Small intestine (tissue), 7 donors: ENCODE measurements around the gene LRRFIP1. TPM values are rescaled to one million over a fixed set of nuclear protein-coding genes. Genes with fewer than 3 reads are reported as not detected.

ENCODE experiments used
- DNase-seq, 2 donors: peaks; one replicate each; pipeline versions ENCODE4 v3.0.0 to v3.0.0-alpha.2; 2013
- FAIRE-seq: peaks from 2 replicates; lab custom pipeline; 2012; peaks lifted over from hg19 to GRCh38; lab: Jason Lieb, UNC
- H3K27ac ChIP-seq, 3 donors: one replicate each; pipeline ENCODE4 v1.5.1; 2013; ENCODE audit warnings: low read length in 2 of 3, mild to moderate bottlenecking in 2 of 3, control low read depth in 1 of 3, inconsistent platforms in 1 of 3, low read depth in 1 of 3, moderate library complexity in 1 of 3
- H3K27me3 ChIP-seq, 3 donors: one replicate each; pipeline ENCODE4 v1.6.1; 2013; ENCODE audit warnings: low read length in 3 of 3, inconsistent platforms in 1 of 3; ENCODE audit not compliant: control insufficient read depth in 3 of 3, insufficient read depth in 3 of 3
- H3K36me3 ChIP-seq, 3 donors: one replicate each; pipeline ENCODE4 v1.6.1; 2013; ENCODE audit warnings: low read length in 3 of 3, inconsistent platforms in 1 of 3, low read depth in 1 of 3, mild to moderate bottlenecking in 1 of 3, moderate library complexity in 1 of 3; ENCODE audit not compliant: control insufficient read depth in 3 of 3, insufficient read depth in 2 of 3
- H3K4me1 ChIP-seq, 3 donors: one replicate each; pipeline ENCODE4 v1.6.1; 2013; ENCODE audit warnings: low read length in 2 of 3, inconsistent platforms in 1 of 3, low read depth in 1 of 3, mild to moderate bottlenecking in 1 of 3, moderate library complexity in 1 of 3; ENCODE audit not compliant: control insufficient read depth in 3 of 3, insufficient read depth in 2 of 3
- H3K4me3 ChIP-seq, 3 donors: one replicate each; pipeline ENCODE4 v1.5.1; 2013; ENCODE audit warnings: low read length in 3 of 3, control low read depth in 1 of 3, inconsistent platforms in 1 of 3, low read depth in 1 of 3, mild to moderate bottlenecking in 1 of 3, moderate library complexity in 1 of 3
- H3K9me3 ChIP-seq, 2 donors: one replicate each; pipeline ENCODE4 v1.6.1; 2013; ENCODE audit warnings: low read depth in 1 of 2, low read length in 1 of 2; ENCODE audit not compliant: control insufficient read depth in 2 of 2, insufficient read depth in 1 of 2
- WGBS, 3 donors: extraction: QIAGEN DNeasy Blood & Tissue Kit; methylation state at CpG; one replicate each; pipeline ENCODE4 v1.1.7; 2013; 5-methylcytosine and 5-hydroxymethylcytosine counted together
- polyA plus RNA-seq, 4 donors: library from polyadenylated mRNA; stranded (reverse) in 3 of 4; unstranded in 1 of 4; fragments of 200-250 nt in 3 of 4; fragments of 120-200 nt in 1 of 4; gene quantifications; one replicate each; pipeline versions ENCODE4 v1.2.1 to v1.2.3, GENCODE V29; 2013
- donor health status: healthy with polysubstance abuse.
- donor health status: control.
- donor health status: control.
- donor health status: Bipolar disorder and iron deficiency.
- donor health status: healthy.

Gene LRRFIP1
- polyA plus RNA-seq, 4 donors, result 46.0 to 76.7 (median 51.9) TPM

DNA sequence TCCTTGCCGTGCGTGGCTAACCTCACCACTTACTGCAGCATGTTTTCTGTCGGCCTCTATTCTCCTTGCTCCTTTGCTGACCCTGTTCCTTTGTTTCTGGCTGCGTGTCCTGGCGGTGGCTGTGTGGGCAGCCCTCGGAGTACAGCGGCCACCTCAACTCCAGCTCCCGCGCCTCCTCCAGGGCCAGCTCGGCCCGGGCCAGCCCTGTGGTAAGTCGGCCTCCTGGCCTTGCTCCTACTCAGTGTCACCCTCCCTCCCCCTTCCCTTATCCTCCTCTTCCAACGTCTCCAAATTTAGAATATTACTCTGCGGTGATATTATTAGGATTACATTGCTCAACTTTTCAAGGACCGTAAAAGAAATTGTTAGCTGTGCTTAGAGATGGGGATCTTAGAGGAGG is 111.7 kb downstream of the LRRFIP1 start:
- Histone ChIP-seq H3K4me3 (no peak overlapping the region), H3K9me3 (no peaks in the 10 kb centered on the region), H3K4me1 (peaks cover 0 to 33% (median 17%) of the 10 kb centered on the region in 3 donors), H3K36me3 (peaks cover 0 to 44% (median 3%) of the 10 kb centered on the region in 3 donors), H3K27me3 (no peaks in the 10 kb centered on the region), H3K27ac (no peak overlapping the region)
- DNase-seq (no peak), FAIRE-seq (no peak)
- 73 to 90% (median 90%) methylated on average over 15 of the region's 15 CpGs for WGBS, 3 donors

- DNase-seq (peak; percentile 78 to 87), FAIRE-seq (no peak)
- Histone ChIP-seq H3K4me3 (no peak overlapping the region), H3K27me3 (no peaks in the 10 kb centered on the region), H3K9me3 (no peaks in the 10 kb centered on the region), H3K36me3 (peaks cover 0 to 41% (median 0%) of the 10 kb centered on the region in 3 donors), H3K4me1 (peaks cover 0 to 38% (median 17%) of the 10 kb centered on the region in 3 donors), H3K27ac (peak overlapping the region; percentile 12 to 70 (median 66))
- WGBS, 3 donors, result 55 to 86% (median 60%) methylated on average over 12 of the region's 12 CpGs
Measured at GRCh38 chr2:237742191-237742590, 114.8 kb downstream of the LRRFIP1 start.

DNA sequence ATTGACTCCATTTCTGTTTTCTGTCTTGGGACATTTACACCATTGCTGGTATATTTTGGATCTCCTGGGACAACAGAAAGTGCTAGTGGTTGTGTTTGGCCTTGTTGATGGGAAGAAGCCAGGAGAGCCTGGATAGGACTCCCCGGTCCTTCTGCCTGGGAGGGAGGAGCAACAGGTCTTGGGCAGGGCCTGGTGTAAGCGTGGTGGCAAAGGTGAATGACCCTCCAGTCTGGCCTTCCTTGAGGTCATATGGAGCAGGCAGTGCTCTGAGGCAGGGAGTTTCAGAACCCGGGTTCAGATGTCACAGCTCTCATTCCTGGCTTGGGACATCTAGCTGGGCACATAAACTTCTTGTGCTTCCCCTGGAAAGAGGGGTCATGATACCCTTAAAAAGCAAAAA is 115.2 kb downstream of the LRRFIP1 start:
- Histone ChIP-seq H3K27me3 (no peaks in the 10 kb centered on the region), H3K9me3 (no peaks in the 10 kb centered on the region), H3K36me3 (peaks cover 0 to 42% (median 0%) of the 10 kb centered on the region in 3 donors), H3K27ac (peak overlapping the region; percentile 12 to 70 (median 66)), H3K4me3 (no peak overlapping the region), H3K4me1 (peaks cover 0 to 38% (median 17%) of the 10 kb centered on the region in 3 donors)
- FAIRE-seq, result no peak
- DNase-seq, result peak; percentile 34 to 57
- 61 to 88% (median 78%) methylated on average over 3 of the region's 3 CpGs for WGBS, 3 donors

DNA sequence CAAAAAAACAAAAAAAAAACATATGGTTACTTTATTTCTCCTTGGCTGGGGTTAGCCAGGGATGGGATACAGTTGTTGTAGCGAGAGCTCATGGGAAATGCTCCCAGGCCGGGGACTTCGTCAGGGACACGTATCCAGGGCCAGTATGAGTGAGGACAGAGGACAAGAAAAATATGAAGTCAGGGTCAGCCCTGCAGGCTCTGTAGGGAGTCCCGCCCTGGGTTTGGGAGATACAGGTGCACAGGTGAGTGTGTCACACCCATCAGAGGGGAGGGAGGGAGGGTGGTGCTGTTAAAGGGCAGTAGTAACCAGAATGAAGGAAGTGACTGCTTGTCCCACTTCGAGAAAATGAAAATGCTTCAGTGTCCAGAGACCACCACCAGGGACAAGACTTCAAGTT is 115.6 kb downstream of the LRRFIP1 start:
- Histone ChIP-seq H3K27ac (peak overlapping the region; percentile 17 to 70 (median 66)), H3K4me1 (peaks cover 0 to 38% (median 17%) of the 10 kb centered on the region in 3 donors)

DNA sequence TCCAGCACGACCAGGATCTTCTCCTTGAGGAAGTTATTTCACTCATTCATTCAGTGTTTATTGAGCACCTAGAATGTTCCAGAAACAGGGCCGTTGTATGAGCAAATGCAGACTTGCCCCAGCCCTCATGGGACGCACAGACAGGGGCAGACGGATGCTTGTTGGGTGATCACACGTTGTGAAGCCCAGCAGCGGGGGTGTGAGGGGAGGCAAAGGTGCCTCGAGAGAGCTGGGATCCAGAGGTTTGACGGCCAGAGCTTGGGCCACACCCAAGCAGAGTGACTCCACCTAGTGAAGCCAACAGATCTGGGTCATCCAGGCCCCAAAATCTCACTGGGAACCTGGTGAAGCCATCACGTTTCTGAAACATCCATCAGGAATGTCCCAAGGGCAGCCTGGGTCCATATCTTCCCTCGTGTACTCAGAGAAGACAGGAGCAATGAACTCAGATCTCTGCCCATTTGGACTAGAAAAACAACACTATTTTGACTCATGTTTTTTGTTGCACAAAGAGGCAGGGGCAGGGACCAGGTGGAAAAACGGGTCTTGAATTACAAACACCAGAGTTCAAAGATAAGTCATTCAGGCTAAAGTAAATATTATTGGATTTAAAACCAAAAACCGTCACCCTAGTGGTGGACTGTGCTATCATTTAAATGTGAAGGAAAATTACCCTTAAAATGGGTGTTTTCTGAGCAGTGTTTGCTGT is 116.3 kb downstream of the LRRFIP1 start:
- peak overlapping the region; percentile 17 to 70 (median 66) for H3K27ac ChIP-seq
- peak in 1 of 2 donors; percentile 26 for DNase-seq

More for the DNA sequence above, 115.6 kb downstream of the LRRFIP1 start:
- no peak overlapping the region for H3K4me3 ChIP-seq
- 60 to 85% (median 71%) methylated on average over 6 of the region's 6 CpGs for WGBS, 3 donors
- FAIRE-seq, result no peak
- DNase-seq, result no peak
- H3K36me3 ChIP-seq, result peaks cover 2 to 43% (median 3%) of the 10 kb centered on the region in 3 donors
- H3K9me3 ChIP-seq, result no peaks in the 10 kb centered on the region
- H3K27me3 ChIP-seq, result no peaks in the 10 kb centered on the region

GRCh38 chr2:237744270-237744612 is 116.9 kb downstream of the LRRFIP1 start:
- no peaks in the 10 kb centered on the region for H3K9me3 ChIP-seq
- H3K27ac ChIP-seq, result no peak overlapping the region
- peaks cover 2 to 43% (median 3%) of the 10 kb centered on the region in 3 donors for H3K36me3 ChIP-seq
- FAIRE-seq (no peak), DNase-seq (no peak)
- WGBS, 3 donors, result 85 to 93% (median 87%) methylated on average over 6 of the region's 6 CpGs
- no peaks in the 10 kb centered on the region for H3K27me3 ChIP-seq
- H3K4me3 ChIP-seq, result no peak overlapping the region
- peaks cover 0 to 38% (median 17%) of the 10 kb centered on the region in 3 donors for H3K4me1 ChIP-seq

More for the DNA sequence above, 116.3 kb downstream of the LRRFIP1 start:
- no peak overlapping the region for H3K4me3 ChIP-seq
- FAIRE-seq, result no peak
- H3K36me3 ChIP-seq, result peaks cover 2 to 42% (median 3%) of the 10 kb centered on the region in 3 donors
- H3K27me3 ChIP-seq, result no peaks in the 10 kb centered on the region
- peaks cover 0 to 38% (median 17%) of the 10 kb centered on the region in 3 donors for H3K4me1 ChIP-seq
- WGBS, 3 donors, result 50 to 62% (median 52%) methylated on average over 12 of the region's 12 CpGs
- no peaks in the 10 kb centered on the region for H3K9me3 ChIP-seq

GRCh38 chr2:237744613-237745249 is 117.3 kb downstream of the LRRFIP1 start:
- Histone ChIP-seq H3K4me3 (no peak overlapping the region), H3K36me3 (peaks cover 4 to 44% (median 5%) of the 10 kb centered on the region in 3 donors), H3K27me3 (no peaks in the 10 kb centered on the region), H3K9me3 (no peaks in the 10 kb centered on the region), H3K27ac (peak overlapping the region in 1 of 3 donors; percentile 8), H3K4me1 (peaks cover 0 to 38% (median 17%) of the 10 kb centered on the region in 3 donors)
- WGBS, 3 donors, result 50 to 55% (median 54%) methylated on average over 18 of the region's 18 CpGs
- DNase-seq (peak; percentile 60 to 81), FAIRE-seq (no peak)

- WGBS, 3 donors, result 63 to 65% (median 63%) methylated on average over 5 of the region's 5 CpGs
- Histone ChIP-seq H3K4me1 (peaks cover 0 to 38% (median 17%) of the 10 kb centered on the region in 3 donors), H3K36me3 (peaks cover 4 to 42% (median 5%) of the 10 kb centered on the region in 3 donors), H3K9me3 (no peaks in the 10 kb centered on the region), H3K27ac (no peak overlapping the region), H3K4me3 (no peak overlapping the region), H3K27me3 (no peaks in the 10 kb centered on the region)
- DNase-seq (no peak), FAIRE-seq (no peak)
Measured at GRCh38 chr2:237745250-237745613, 117.8 kb downstream of the LRRFIP1 start.
